Duodenal mucosa (tissue), 2 donors: ENCODE measurements around the gene NTF4.
"Not testable (repeated sequence)": the region's sequence is repeated elsewhere in the genome, so short reads cannot be mapped to it uniquely, and the experiment has no call there.

Experiments used
- H3K27ac ChIP-seq: one replicate; pipeline ENCODE4 v1.7.0; 2013; ENCODE audit warnings: low read depth, low read length
- H3K27me3 ChIP-seq, 2 donors: one replicate each; pipeline ENCODE4 v1.7.0; 2013; ENCODE audit warnings: low read length in 2 of 2, control low read depth in 1 of 2; ENCODE audit not compliant: insufficient read depth in 2 of 2, control insufficient read depth in 1 of 2
- H3K36me3 ChIP-seq, 2 donors: one replicate each; pipeline ENCODE4 v1.7.0; 2013; ENCODE audit warnings: low read length in 2 of 2, control low read depth in 1 of 2; ENCODE audit not compliant: insufficient read depth in 2 of 2, control insufficient read depth in 1 of 2
- H3K4me1 ChIP-seq, 2 donors: one replicate each; pipeline ENCODE4 v1.7.0; 2013; ENCODE audit warnings: low read length in 2 of 2, control low read depth in 1 of 2; ENCODE audit not compliant: insufficient read depth in 2 of 2, control insufficient read depth in 1 of 2
- H3K4me3 ChIP-seq, 2 donors: one replicate each; pipeline ENCODE4 v1.7.0; 2013; ENCODE audit warnings: low read length in 2 of 2, low read depth in 1 of 2
- H3K9ac ChIP-seq, 2 donors: one replicate each; pipeline ENCODE4 v1.7.0; 2013; ENCODE audit warnings: low read length in 2 of 2, low read depth in 1 of 2
- H3K9me3 ChIP-seq, 2 donors: one replicate each; pipeline ENCODE4 v1.7.0; 2013; ENCODE audit warnings: low read length in 2 of 2, control low read depth in 1 of 2; ENCODE audit not compliant: control insufficient read depth in 1 of 2

NTF4 gene

GRCh38 chr19:49086296-49086695 is 21.7 kb upstream of the NTF4 start:
- peaks cover 9 to 13% of the 10 kb centered on the region in 2 donors for H3K4me1 ChIP-seq
- peaks cover 17 to 30% of the 10 kb centered on the region in 2 donors for H3K36me3 ChIP-seq
- no peaks in the 10 kb centered on the region for H3K9me3 ChIP-seq
- H3K4me3 ChIP-seq, result peak overlapping the region; percentile 81 to 99
- H3K9ac ChIP-seq, result peak overlapping the region; percentile 82 to 94
- H3K27me3 ChIP-seq, result no peaks in the 10 kb centered on the region
- H3K27ac ChIP-seq, result no peak overlapping the region

- Histone ChIP-seq H3K27ac (peak overlapping the region; percentile 84), H3K4me3 (peak overlapping the region; percentile 81 to 99), H3K9ac (peak overlapping the region; percentile 82 to 94), H3K4me1 (peaks cover 9 to 13% of the 10 kb centered on the region in 2 donors), H3K27me3 (no peaks in the 10 kb centered on the region), H3K36me3 (peaks cover 15 to 26% of the 10 kb centered on the region in 2 donors), H3K9me3 (no peaks in the 10 kb centered on the region)
Measured at GRCh38 chr19:49085868-49086232, 21.2 kb upstream of the NTF4 start.

GRCh38 chr19:49085020-49085867 is 20.6 kb upstream of the NTF4 start, which contains the start of gene SNRNP70:
Gene SNRNP70, plus strand, starts transcription at chr19:49085451. Its CDS starts 964 bp downstream, at chr19:49086415.
- Histone ChIP-seq H3K9ac (peak within 1 kb of the TSS; percentile 82 to 94), H3K4me1 (peaks cover 9 to 13% of the 10 kb centered on the region in 2 donors), H3K27me3 (no peaks in the 10 kb centered on the region), H3K27ac (peak within 1 kb of the TSS; percentile 84), H3K36me3 (peaks cover 9 to 20% of the 10 kb centered on the region in 2 donors), H3K4me3 (peak within 1 kb of the TSS; percentile 81 to 99), H3K9me3 (no peaks in the 10 kb centered on the region)

GRCh38 chr19:49084206-49085019 is 19.8 kb upstream of the NTF4 start:
- Histone ChIP-seq H3K27ac (peak overlapping the region; percentile 80), H3K4me1 (peaks cover 9 to 13% of the 10 kb centered on the region in 2 donors), H3K36me3 (peaks cover 6 to 15% of the 10 kb centered on the region in 2 donors), H3K27me3 (no peaks in the 10 kb centered on the region), H3K9ac (peak overlapping the region; percentile 82 to 94), H3K9me3 (no peaks in the 10 kb centered on the region), H3K4me3 (peak overlapping the region; percentile 81 to 99)

GRCh38 chr19:49081273-49081672 is 16.7 kb upstream of the NTF4 start:
- no peaks in the 10 kb centered on the region for H3K36me3 ChIP-seq
- no peaks in the 10 kb centered on the region for H3K27me3 ChIP-seq
- no peak overlapping the region for H3K9ac ChIP-seq
- no peak overlapping the region for H3K27ac ChIP-seq
- peaks cover 3 to 4% of the 10 kb centered on the region in 2 donors for H3K4me1 ChIP-seq
- H3K4me3 ChIP-seq, result no peak overlapping the region
- H3K9me3 ChIP-seq, result no peaks in the 10 kb centered on the region

GRCh38 chr19:49080392-49080791 is 15.8 kb upstream of the NTF4 start:
- Histone ChIP-seq H3K4me3 (no peak overlapping the region), H3K27ac (no peak overlapping the region), H3K4me1 (no peaks in the 10 kb centered on the region), H3K9me3 (no peaks in the 10 kb centered on the region), H3K27me3 (no peaks in the 10 kb centered on the region), H3K36me3 (no peaks in the 10 kb centered on the region), H3K9ac (no peak overlapping the region)

GRCh38 chr19:49074869-49075268 is 10.3 kb upstream of the NTF4 start:
- not testable (repeated sequence) for H3K27ac ChIP-seq

GRCh38 chr19:49073514-49074378 is 9.1 kb upstream of the NTF4 start:
- Histone ChIP-seq H3K9ac (no peak overlapping the region), H3K36me3 (no peaks in the 10 kb centered on the region), H3K4me3 (no peak overlapping the region), H3K27ac (no peak overlapping the region), H3K27me3 (peaks cover 31 to 36% of the 10 kb centered on the region in 2 donors), H3K4me1 (no peaks in the 10 kb centered on the region), H3K9me3 (no peaks in the 10 kb centered on the region)

More at GRCh38 chr19:49074869-49075268, 10.3 kb upstream of the NTF4 start:
- not testable (repeated sequence) for H3K9me3 ChIP-seq, H3K4me1 ChIP-seq, H3K9ac ChIP-seq, H3K4me3 ChIP-seq, H3K36me3 ChIP-seq
- peaks cover 25 to 31% of the 10 kb centered on the region in 2 donors for H3K27me3 ChIP-seq

- H3K36me3 ChIP-seq, result no peaks in the 10 kb centered on the region
- H3K4me3 ChIP-seq, result no peak overlapping the region
- no peak overlapping the region for H3K9ac ChIP-seq
- H3K9me3 ChIP-seq, result no peaks in the 10 kb centered on the region
- H3K27ac ChIP-seq, result no peak overlapping the region
- H3K27me3 ChIP-seq, result peaks cover 42 to 43% of the 10 kb centered on the region in 2 donors
- H3K4me1 ChIP-seq, result no peaks in the 10 kb centered on the region
Measured at GRCh38 chr19:49071860-49072547, 7.4 kb upstream of the NTF4 start.
